Ishikawa (cell line): ENCODE data around the gene AFAP1L1.

Experiments used
- CEBPB ChIP-seq: IDR thresholded peaks from 2 replicates; pipeline ENCODE4 v1.6.1; 2012
- CREB1 ChIP-seq: IDR thresholded peaks from 2 replicates; pipeline ENCODE4 v1.6.1; 2012; ENCODE audit warnings: low read depth
- EGR1 ChIP-seq: IDR thresholded peaks from 2 replicates; pipeline ENCODE4 v1.6.1; 2012
- EP300 ChIP-seq: IDR thresholded peaks from 2 replicates; pipeline ENCODE4 v1.6.1; 2012; ENCODE audit warnings: borderline replicate concordance
- FOXM1 ChIP-seq: IDR thresholded peaks from 2 replicates; pipeline ENCODE4 v1.6.1; 2012; ENCODE audit warnings: low read depth, borderline replicate concordance
- MAX ChIP-seq: IDR thresholded peaks from 2 replicates; pipeline ENCODE4 v1.6.1; 2012
- NFIC ChIP-seq: IDR thresholded peaks from 2 replicates; pipeline ENCODE4 v1.6.1; 2012
- RAD21 ChIP-seq: IDR thresholded peaks from 2 replicates; pipeline ENCODE4 v1.6.1; 2012; ENCODE audit warnings: low read depth
- REST ChIP-seq: IDR thresholded peaks from 2 replicates; pipeline ENCODE4 v1.6.1; 2012; ENCODE audit warnings: low read depth, mild to moderate bottlenecking
- TAF1 ChIP-seq: IDR thresholded peaks from 2 replicates; pipeline ENCODE4 v1.6.1; 2012; ENCODE audit warnings: low read depth, mild to moderate bottlenecking
- TCF12 ChIP-seq: IDR thresholded peaks from 2 replicates; pipeline ENCODE4 v1.6.1; 2012; ENCODE audit warnings: low read depth
- TEAD4 ChIP-seq: IDR thresholded peaks from 2 replicates; pipeline ENCODE4 v1.6.1; 2012
- USF1 ChIP-seq: IDR thresholded peaks from 2 replicates; pipeline ENCODE4 v1.6.1; 2012
- YY1 ChIP-seq: IDR thresholded peaks from 2 replicates; pipeline ENCODE4 v1.6.1; 2012; ENCODE audit warnings: low read depth
- ZBTB7A ChIP-seq: IDR thresholded peaks from 2 replicates; pipeline ENCODE4 v1.6.1; 2012; ENCODE audit warnings: low read depth

AFAP1L1 gene

GRCh38 chr5:149282027-149282965 is 10.6 kb downstream of the AFAP1L1 start:
- no peak for TF ChIP-seq USF1
- no peak for TF ChIP-seq NFIC
- no peak for TF ChIP-seq CREB1
- no peak for TF ChIP-seq EP300
- no peak for TF ChIP-seq TAF1
- no peak for TF ChIP-seq YY1
- TF ChIP-seq TCF12 = no peak
- TF ChIP-seq ZBTB7A = no peak
- no peak for TF ChIP-seq RAD21
- no peak for TF ChIP-seq FOXM1
- no peak for TF ChIP-seq MAX
- no peak for TF ChIP-seq CEBPB
- TF ChIP-seq REST = no peak
- no peak for TF ChIP-seq TEAD4

- TF ChIP-seq ZBTB7A = no peak
- no peak for TF ChIP-seq NFIC
- no peak for TF ChIP-seq REST
- no peak for TF ChIP-seq EGR1
- no peak for TF ChIP-seq YY1
- no peak for TF ChIP-seq CREB1
- TF ChIP-seq MAX = no peak
These were observed 11.3 kb downstream of the AFAP1L1 start for GRCh38 chr5:149282966-149283332.

GRCh38 chr5:149283626-149284480 is 12.2 kb downstream of the AFAP1L1 start:
- TF ChIP-seq EGR1 = no peak
- no peak for TF ChIP-seq TEAD4
- no peak for TF ChIP-seq MAX
- TF ChIP-seq FOXM1 = no peak
- TF ChIP-seq TAF1 = no peak
- no peak for TF ChIP-seq EP300
- TF ChIP-seq NFIC = no peak
- no peak for TF ChIP-seq REST
- no peak for TF ChIP-seq RAD21
- TF ChIP-seq CREB1 = no peak
- TF ChIP-seq ZBTB7A = no peak

GRCh38 chr5:149284501-149284900 is 12.8 kb downstream of the AFAP1L1 start:
- TF ChIP-seq NFIC (no peak), EP300 (no peak), TCF12 (no peak), CREB1 (no peak), TEAD4 (no peak), CEBPB (no peak), REST (no peak), ZBTB7A (no peak), YY1 (no peak), TAF1 (no peak), FOXM1 (no peak), MAX (no peak), USF1 (no peak), EGR1 (no peak), RAD21 (no peak)
